ENCODE measurements around the gene SH3TC1. TPM values are rescaled to one million over a fixed set of nuclear protein-coding genes. Genes with fewer than 3 reads are reported as not detected.
A peak's percentile ranks its signal among the peaks of the same experiment; 100 is the strongest.

The SH3TC1 gene
- total and polyA plus RNA-seq, 2 of the 13 experiments (the other 11 are each of a cell fraction or from before 2014, with no cell fraction given): 14.9 to 21.8 TPM

DNA sequence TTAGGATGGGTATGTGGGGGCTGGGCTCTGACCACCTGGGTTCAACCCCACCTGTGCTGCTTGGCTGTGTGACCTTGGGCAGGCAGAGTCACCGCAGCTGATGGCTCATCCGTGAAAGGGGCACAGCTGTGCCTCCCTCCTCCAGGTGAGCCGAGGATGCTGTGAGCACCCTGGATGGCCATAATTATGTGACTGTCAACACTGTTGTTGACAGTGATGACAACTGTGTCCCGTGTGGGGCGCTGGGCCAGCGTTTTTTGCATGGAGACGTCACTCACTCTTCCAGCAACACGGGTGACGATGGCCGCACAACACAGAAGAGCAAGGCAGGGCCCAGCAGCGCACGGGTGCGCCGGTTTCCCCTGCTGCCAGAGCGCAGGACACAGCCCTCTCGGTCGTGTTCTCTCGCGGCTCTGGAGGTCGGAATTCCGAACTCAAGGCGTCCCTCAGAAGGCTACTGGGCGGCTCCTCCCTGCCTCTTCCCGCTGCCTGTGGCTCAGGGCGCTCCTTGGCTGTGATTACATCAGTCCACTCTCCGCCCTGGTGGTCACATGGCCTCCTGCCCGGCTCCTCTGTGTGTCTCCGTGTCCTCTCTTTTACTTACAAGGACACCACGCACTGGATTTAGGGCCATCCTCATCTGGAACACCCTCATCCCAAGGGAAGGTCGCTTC, 1.3 kb downstream of the SH3TC1 start (continued):
- TF ChIP-seq SETDB1 (CRISPR knock-in tag; IDR thresholded peaks at IDR 0.05; ENCODE audit: borderline replicate concordance) (no peak), ZNF382 (CRISPR knock-in tag; IDR thresholded peaks at IDR 0.05; ENCODE audit: borderline replicate concordance) (no peak), HCFC1 (IDR thresholded peaks at IDR 0.05; ENCODE audit: low read depth, low read length) (no peak), ZNF616 (CRISPR knock-in tag; IDR thresholded peaks at IDR 0.05; ENCODE audit: low read depth) (no peak), ZNF3 (CRISPR knock-in tag; IDR thresholded peaks at IDR 0.05) (no peak), PHF21A (CRISPR knock-in tag; IDR thresholded peaks at IDR 0.05) (no peak), HNF4A (CRISPR knock-in tag; IDR thresholded peaks at IDR 0.05) (no peak), PPARG (CRISPR knock-in tag; conservative IDR thresholded peaks at IDR 0.05) (no peak), SYNCRIP (IDR thresholded peaks at IDR 0.05; ENCODE audit: insufficient read depth, low read depth, low read length) (no peak), DRAP1 (CRISPR knock-in tag; IDR thresholded peaks at IDR 0.05) (no peak), ZFYVE20 (CRISPR knock-in tag; IDR thresholded peaks at IDR 0.05; ENCODE audit: borderline replicate concordance, low read depth) (no peak), DPF2 (CRISPR knock-in tag; IDR thresholded peaks at IDR 0.05; ENCODE audit: borderline replicate concordance, low read depth) (no peak), ZNF615 (CRISPR knock-in tag; IDR thresholded peaks at IDR 0.05; ENCODE audit: borderline replicate concordance) (no peak), ZSCAN12 (CRISPR knock-in tag; IDR thresholded peaks at IDR 0.05) (no peak), ZNF160 (CRISPR knock-in tag; IDR thresholded peaks at IDR 0.05) (0 out of 2 replicates have a peak, but pooled peaks have one; percentile 8), PCBP2 (optimal IDR thresholded peaks at IDR 0.05; ENCODE audit: low read depth, low read length, poor library complexity, severe bottlenecking) (no peak), ISX (CRISPR knock-in tag; conservative IDR thresholded peaks at IDR 0.05) (no peak), U2AF2 (IDR thresholded peaks at IDR 0.05; ENCODE audit: low read depth, low read length) (no peak), ZNF691 (CRISPR knock-in tag; IDR thresholded peaks at IDR 0.05; ENCODE audit: borderline replicate concordance, low read depth) (peak; percentile 48; the same call in 1 of the 2 replicates), ZNF549 (CRISPR knock-in tag; IDR thresholded peaks at IDR 0.05) (no peak), HDAC1 (CRISPR knock-in tag; IDR thresholded peaks at IDR 0.05) (peak; percentile 52), ZFP90 (CRISPR knock-in tag; IDR thresholded peaks at IDR 0.05; ENCODE audit: borderline replicate concordance) (no peak), ETV5 (CRISPR knock-in tag; IDR thresholded peaks at IDR 0.05; ENCODE audit: borderline replicate concordance) (no peak)
- TF ChIP-seq, protein P1, sequence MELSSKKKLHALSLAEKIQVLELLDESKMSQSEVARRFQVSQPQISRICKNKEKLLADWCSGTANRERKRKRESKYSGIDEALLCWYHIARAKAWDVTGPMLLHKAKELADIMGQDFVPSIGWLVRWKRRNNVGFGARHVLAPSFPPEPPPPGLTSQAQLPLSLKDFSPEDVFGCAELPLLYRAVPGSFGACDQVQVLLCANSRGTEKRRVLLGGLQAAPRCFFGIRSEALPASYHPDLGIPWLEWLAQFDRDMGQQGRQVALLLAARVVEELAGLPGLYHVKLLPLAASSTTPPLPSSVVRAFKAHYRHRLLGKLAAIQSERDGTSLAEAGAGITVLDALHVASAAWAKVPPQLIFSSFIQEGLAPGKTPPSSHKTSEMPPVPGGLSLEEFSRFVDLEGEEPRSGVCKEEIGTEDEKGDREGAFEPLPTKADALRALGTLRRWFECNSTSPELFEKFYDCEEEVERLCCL (CRISPR knock-in tag; IDR thresholded peaks at IDR 0.05; ENCODE audit: borderline replicate concordance): no peak
- TF ChIP-seq, protein P2, sequence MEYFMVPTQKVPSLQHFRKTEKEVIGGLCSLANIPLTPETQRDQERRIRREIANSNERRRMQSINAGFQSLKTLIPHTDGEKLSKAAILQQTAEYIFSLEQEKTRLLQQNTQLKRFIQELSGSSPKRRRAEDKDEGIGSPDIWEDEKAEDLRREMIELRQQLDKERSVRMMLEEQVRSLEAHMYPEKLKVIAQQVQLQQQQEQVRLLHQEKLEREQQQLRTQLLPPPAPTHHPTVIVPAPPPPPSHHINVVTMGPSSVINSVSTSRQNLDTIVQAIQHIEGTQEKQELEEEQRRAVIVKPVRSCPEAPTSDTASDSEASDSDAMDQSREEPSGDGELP (IDR thresholded peaks at IDR 0.05; ENCODE audit: borderline replicate concordance, low read depth): peak; percentile 39; the same call in 1 of the 2 replicates
- TF ChIP-seq, protein P3, sequence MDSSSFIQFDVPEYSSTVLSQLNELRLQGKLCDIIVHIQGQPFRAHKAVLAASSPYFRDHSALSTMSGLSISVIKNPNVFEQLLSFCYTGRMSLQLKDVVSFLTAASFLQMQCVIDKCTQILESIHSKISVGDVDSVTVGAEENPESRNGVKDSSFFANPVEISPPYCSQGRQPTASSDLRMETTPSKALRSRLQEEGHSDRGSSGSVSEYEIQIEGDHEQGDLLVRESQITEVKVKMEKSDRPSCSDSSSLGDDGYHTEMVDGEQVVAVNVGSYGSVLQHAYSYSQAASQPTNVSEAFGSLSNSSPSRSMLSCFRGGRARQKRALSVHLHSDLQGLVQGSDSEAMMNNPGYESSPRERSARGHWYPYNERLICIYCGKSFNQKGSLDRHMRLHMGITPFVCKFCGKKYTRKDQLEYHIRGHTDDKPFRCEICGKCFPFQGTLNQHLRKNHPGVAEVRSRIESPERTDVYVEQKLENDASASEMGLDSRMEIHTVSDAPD (CRISPR knock-in tag; IDR thresholded peaks at IDR 0.05): no peak

Data from HepG2 (cell line).